UCSD-AML1 (cell line): ENCODE results near the gene PARP16.

Experiments used
- DNase-seq: peaks from one replicate; lab custom pipeline; 2025; ENCODE audit not compliant: unreplicated experiment; lab: John Stamatoyannopoulos, UW

Gene PARP16

DNA sequence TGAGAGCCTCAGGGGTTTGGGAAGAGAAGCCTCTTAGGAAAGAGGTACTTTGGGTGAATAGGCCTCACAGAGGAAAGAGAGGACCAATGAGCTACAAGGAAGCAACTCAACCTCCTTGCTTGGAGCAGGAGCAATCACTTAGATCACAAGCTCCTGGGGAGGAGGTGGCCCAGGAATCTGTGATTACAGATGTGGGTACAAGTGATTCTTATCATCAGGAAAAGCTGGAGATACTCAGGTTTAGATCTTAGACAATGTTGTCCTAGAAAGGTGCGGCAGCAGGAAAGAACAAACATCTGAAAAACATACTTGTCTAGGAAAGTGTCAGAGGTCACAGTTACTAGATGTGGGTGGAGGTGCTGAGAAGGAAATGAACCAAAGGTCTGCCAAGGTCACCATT, 8.2 kb downstream of the PARP16 start:
- no peak for DNase-seq

GRCh38 chr15:65277015-65277414, 9.7 kb downstream of the PARP16 start:
- DNase-seq: no peak

DNA sequence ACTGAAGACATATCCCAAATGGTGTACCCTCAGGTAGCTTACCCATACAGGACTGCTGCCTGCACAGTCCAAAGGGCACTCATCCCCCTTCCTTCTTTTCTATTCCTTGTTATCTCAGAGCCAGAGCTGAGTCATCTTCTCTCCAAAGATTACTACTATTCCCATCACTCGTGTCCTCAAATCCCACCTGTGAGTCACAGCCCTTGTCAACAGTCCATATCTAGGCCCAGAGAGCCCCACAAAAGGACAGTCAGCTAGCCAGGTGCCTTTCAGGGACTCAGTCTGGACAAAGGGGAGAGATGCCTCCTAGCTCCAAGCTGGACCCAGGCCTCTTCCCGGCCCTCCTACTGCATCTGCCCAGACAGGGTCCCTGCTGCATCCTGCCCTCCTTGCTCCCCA, 11.0 kb downstream of the PARP16 start:
- no peak for DNase-seq

DNA sequence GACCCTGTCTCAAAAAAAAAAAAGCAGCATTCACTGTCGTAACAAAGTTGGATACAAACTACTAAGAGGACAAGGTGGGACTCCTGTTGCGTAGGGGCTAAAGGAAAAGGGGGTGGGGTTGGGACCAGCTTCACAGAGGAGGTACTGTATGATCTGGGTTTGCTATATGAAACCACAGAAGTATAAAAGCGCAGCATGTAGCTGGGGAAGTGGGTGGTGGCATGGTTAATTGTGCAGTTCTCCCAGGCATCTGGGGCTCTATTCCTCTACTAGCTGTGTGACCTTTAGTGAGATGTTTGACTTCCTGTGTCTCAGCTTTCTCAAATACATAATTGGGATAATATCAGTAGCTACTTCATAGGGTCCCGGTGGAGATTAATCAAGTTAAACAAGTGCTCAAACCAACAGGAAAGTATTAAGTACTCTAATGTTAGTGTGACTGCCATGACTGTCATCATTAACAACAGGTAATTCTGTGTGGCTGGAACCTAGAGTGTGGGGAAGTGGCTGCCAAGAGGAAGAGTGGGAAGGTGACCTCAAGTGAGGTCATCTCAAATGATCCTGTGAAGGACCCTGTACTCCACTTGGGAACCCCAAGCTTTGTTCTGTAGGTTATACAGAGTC, 11.5 kb downstream of the PARP16 start:
- no peak for DNase-seq

- peak; percentile 34 for DNase-seq
Measured at GRCh38 chr15:65270811-65271545, 15.7 kb downstream of the PARP16 start.

DNA sequence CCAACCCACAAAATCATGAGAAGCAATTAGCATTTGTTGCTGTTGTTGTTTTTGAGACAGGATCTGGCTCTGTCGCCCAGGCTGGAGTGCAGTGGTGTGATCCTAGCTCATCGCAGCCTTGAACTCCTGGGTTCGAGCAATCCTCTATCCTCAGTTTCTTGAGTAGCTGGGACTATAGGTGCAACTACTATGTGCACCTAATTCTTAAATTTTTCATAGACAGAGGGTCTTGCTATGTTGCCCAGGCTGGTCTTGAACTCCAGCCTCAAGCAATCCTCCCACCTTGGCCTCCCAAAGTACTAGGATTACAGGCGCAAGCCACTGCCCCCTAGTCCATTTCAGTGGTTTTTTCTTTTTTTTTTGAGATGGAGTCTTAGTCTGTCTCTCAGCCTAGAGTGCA, 18.3 kb downstream of the PARP16 start:
- no peak for DNase-seq

- no peak for DNase-seq
Measured at GRCh38 chr15:65266469-65266868, 20.2 kb downstream of the PARP16 start.

DNA sequence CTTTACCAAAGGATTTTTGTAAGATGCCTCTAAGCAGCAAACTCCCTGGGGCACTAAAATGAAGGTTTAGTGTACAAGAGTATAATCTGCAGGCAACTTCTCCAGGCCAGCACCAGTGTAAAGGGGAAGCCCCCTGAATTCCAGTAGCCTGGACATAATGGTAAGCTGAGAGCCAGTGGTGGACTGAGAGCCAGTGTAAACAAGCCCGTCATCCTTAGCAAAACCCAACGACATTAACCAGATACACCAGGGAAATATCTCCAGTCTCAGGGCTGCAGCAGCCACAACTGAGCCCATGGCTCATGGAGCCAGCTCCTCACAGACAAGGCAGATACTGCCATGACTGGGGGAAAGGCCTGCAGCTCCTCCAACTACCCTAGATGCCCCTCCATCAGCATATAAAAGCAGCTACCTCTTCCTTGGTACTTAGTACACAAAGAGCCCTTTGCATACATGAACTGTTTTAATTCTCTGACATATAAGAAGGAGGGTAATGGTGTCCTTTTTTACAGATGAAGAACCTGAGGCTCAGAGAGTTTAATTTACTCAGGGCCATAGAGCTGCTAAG, 21.7 kb downstream of the PARP16 start:
- no peak for DNase-seq

- DNase-seq: no peak
Measured at GRCh38 chr15:65263313-65263712, 23.4 kb downstream of the PARP16 start.

GRCh38 chr15:65260968-65261367, 25.7 kb downstream of the PARP16 start:
- no peak for DNase-seq

DNA sequence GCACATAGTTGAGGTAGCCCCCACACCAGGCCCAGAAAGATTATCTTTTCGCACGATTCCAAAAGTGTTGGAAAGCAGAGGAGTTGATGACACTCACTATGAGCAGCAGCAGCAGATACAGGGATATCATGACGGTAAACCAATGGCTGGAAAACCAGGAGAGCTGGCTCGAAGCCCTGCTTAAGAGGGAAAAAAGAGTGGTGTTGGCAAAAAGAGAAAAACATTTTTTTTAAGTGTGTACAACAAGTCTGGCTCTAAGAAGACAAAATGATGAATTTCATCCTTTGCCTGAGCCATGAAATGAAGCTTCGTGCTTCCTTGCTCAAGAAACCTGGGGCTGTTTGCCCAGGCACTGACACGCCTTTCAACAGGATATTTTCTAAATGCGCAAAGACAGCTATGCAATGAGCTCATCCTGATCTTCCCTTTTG, 27.3 kb downstream of the PARP16 start:
- DNase-seq: no peak

DNA sequence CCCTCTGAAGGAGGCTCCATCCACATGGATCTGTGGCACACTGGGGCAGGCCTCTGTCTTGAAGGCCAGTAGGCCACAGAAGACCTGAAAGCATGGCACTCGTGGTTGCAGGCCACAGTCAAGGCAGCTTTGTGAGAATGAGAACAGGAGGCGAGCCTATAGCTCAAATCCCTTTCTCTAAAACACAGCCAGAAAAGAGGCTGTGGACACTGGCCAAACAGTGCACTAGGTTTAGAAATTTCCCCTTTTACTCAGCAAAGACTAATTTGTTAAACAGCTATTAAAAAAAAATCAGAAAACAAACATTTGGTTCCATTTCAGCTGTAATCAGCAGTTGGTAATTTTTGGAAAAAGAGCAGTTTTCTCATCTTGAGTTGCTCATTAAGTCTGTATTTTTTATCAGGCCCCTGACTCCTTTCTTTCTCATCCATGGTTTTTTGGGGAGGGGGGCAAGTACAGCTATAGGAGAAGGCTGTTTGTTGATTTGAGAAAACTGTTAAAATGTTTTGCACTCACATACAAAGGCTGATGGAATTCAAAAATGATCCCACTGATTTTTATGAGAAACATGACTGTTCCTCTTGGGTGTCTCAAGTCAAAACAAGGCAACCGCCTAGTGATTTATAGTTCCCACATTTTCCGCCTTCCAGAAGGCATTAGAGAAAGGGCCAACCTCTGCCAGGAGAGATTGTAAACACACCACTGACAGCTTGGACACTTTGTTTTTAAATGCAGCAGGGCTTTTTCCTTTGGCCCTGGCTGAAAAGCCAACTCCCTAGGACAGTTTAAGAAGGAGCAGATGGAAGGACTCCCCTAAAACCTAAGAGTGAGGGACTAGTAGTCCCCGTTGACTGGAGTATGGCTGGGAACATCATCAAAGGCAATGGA, 28.1 kb downstream of the PARP16 start:
- DNase-seq: no peak

DNA sequence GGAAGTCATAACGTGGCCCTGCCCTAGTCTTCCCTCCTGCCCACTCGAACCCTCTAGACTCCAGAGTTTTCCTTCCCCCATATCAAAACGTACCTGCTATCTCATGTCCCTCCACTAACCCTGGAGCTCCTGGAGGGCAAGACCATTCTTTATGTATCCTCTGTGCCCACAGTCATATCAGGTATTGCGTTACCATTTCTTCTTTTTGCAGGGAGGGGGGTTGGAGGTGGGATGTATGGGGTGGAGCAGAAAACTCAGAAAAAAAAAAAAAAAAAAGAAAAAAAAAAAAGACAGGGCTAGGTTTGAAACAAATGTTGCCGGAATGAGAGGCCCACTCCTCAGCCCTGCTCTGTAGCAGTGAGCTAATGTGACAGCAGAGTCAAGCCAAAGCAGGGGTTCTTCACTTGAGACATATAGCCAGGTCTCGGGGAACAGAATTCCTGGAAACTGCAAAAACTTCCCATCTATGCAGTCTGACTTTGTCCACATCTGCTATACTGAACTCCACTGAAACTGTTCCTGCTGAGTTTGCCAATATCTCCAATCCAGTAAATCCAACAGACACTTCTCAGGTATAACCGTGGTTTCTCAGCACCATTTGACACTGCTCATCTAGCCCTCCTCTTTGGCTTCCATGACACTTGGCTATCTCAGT, 31.1 kb downstream of the PARP16 start:
- no peak for DNase-seq

GRCh38 chr15:65254758-65255157, 31.9 kb downstream of the PARP16 start:
- no peak for DNase-seq

- no peak for DNase-seq
Measured at GRCh38 chr15:65254356-65254755, 32.3 kb downstream of the PARP16 start.

- no peak for DNase-seq
Measured at GRCh38 chr15:65249641-65250040, 37.0 kb downstream of the PARP16 start.

- no peak for DNase-seq
Measured at GRCh38 chr15:65248511-65249255, 38.0 kb downstream of the PARP16 start.

- DNase-seq: no peak
Measured at GRCh38 chr15:65246939-65247338, 39.7 kb downstream of the PARP16 start.

GRCh38 chr15:65246026-65246714, 40.5 kb downstream of the PARP16 start:
- DNase-seq: no peak
